SW 1271 (cell line): Measurements from ENCODE around the gene ACSBG1.

ENCODE experiments used
- DNase-seq, 2 experiments: peaks; one replicate each; lab custom pipeline; 2025; lab: John Stamatoyannopoulos, UW

Gene ACSBG1

DNA sequence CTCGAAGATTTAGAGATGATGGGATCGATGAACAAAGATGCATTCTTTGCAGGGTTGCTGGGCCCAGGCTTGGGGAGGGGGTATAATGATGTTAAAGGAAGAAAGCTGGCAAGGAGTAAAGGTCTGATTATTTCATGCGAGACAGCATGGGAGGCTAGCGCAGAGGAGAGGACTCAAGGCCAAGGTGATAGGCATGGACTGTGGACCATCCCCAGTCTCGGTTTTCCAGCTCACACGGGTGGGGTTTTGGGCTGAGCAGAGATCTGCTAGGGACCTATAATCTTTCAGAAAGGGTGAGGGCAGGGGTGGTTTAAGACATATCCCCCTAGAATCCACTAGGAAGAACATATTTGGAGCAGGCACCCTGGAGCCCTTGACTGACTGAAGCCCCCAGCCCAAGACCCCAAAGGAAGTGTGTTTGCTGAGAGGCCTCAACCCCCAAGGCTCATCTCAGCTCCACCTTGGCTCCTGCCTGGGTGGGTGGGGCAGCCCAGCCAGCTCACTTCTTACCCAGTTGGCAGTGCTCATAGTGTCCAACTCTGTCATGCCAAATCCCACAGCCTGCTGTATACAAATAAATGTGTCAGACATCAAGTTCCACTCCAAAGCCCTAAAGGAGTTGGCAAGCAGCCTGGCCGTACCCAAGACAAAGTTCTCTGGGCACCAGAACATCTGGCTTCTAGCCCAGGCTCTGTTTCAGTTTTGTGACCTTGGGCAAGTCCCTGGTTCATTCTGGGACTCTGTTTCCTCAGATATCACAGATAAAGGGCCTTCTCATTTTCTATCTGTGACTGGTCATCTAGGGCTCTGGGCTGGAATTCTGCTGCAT is 17.9 kb downstream of the ACSBG1 start:
- no peak for DNase-seq

DNA sequence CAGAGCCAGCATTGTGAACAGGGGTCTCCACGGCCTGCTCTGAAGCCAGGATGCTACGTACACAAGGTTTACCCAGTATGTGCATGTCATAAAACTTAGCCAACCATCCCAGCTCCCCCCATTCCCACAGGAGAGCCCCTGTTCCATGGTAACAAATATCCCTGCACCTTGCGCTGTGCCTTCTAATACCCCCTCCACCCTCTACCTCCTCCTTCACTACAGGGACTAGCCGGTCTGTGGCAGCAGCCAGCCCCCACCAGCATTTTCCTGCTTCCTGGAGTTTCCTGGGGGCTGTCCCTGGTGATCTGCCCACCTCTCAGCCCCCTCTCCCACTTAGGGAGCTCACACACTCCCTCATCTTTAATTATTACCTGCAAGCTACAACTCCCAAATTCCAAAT is 20.4 kb downstream of the ACSBG1 start:
- no peak for DNase-seq

DNA sequence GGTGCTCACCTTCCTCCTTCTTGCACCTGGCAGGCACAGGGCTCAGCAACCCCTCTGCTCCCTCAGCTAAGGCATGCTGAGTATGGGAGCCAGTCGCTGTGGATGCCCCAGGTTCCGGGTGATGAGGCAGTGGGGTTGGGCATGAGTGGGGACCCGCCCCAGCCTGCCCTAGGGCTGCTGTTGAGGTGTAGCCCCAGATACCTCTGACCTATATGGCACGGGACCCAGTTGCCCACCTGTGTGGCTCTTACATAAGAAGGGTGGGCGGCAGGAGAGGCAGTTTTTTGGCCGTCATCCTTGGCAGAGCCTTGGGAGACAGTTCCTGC is 21.0 kb downstream of the ACSBG1 start:
- no peak for DNase-seq

GRCh38 chr15:78212546-78213424 is 21.6 kb downstream of the ACSBG1 start:
- DNase-seq, result peak in 1 of 2 experiments; percentile 72

DNA sequence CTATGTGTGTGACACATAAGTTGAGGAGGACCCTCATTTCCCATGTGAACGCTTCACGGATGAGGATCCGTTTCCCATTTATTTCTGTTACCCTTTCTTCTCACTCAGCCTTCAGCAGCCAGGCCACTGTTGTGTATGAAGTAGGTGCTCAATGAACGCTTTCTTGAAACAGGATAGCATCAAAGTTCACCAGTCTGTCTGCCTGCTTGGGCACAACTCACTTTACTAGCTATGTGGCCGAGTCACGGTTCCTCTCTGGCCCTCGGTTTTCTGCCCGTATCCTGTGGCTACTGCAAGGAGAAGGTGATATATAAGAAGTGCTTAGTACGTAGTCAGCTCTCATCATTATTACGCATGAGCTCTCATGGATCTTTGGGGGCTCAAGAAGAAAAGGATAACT is 22.4 kb downstream of the ACSBG1 start:
- DNase-seq, result no peak

GRCh38 chr15:78211189-78211921 is 23.0 kb downstream of the ACSBG1 start:
- no peak for DNase-seq

DNA sequence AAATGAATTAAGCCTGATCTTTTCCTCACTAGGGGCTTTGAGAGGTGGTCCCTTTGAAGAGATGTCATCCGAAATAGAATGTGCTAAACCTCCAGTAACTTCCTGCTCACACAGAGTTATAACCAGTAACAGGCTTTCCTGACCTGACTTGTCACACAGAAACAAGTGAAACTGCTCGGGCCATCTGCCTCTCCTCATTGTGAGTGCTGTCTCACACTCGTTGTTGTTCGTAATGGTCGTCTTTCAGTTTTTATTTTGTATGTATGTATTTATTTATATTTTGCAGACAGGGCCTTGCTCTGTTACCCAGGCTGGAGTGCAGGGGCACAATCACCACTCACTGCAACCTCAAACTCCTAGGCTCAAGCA is 24.0 kb downstream of the ACSBG1 start:
- no peak for DNase-seq

GRCh38 chr15:78209646-78210348 is 24.6 kb downstream of the ACSBG1 start:
- DNase-seq, result no peak

DNA sequence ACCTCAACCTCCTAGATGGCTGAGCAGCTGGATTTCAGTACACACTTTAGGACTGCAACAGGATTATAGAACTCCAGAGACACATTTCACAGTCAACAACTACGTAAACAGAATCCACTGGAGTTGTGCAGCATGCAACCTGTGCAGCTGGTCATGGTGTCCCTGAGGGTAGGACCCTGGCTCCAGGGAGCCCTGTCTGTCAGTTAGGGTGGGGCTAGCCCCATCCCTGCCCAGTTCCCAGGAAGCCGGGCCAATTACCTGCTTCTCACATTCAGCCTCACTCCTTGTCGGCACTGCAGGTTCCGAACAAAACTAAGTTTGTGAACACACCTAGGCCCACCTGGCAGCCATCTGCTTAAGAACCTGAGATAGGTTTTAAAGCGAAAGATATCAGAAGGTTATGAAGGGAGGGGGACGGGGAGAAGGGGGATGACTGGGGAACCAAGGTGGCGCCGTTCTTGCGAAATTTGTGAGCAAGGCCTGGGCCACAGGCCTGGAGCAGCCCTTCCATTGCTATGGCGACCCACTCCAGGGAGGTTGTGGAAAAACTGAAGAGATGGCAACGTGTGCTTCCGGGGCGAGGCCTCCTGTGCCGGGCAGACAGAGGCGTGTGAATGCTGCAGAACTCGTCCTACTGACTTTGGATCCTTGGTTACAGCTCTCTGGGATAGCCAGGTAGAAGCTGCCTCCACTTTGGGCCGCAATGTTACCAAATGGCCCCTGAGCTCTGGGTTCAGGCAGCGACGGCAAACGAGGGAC is 25.3 kb downstream of the ACSBG1 start:
- no peak for DNase-seq

DNA sequence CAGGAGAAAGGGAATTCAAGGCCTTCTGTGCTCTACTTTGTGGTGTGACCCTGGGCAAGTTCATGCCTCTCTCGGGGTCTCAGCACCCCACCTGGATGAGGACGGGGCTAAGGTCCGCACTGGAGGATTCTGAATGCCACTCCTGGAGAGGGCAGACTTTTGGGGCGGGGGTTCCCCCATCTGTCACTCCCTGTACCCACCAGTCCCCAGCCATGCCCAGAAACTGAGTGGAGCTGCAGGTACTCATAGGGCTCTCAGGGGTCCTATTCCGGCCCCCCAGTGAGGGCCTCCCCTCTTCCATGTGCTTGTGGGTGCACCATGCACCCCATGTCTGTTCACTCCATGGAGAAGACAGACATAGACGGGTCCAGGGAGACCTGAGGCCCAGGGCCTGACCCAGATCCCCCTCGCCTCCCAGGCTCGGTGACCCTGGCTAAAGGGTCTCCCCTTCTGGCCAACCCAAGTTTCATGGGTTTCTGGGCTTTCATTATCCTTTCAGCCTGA is 26.0 kb downstream of the ACSBG1 start:
- no peak for DNase-seq

- DNase-seq, result no peak
These were observed 26.6 kb downstream of the ACSBG1 start for GRCh38 chr15:78207641-78208340.

GRCh38 chr15:78207110-78207458 is 27.3 kb downstream of the ACSBG1 start:
- DNase-seq, result no peak

- peak in 1 of 2 experiments; percentile 26 for DNase-seq
These were observed 27.8 kb downstream of the ACSBG1 start for GRCh38 chr15:78206326-78207109.

GRCh38 chr15:78205856-78206255 is 28.5 kb downstream of the ACSBG1 start:
- no peak for DNase-seq

DNA sequence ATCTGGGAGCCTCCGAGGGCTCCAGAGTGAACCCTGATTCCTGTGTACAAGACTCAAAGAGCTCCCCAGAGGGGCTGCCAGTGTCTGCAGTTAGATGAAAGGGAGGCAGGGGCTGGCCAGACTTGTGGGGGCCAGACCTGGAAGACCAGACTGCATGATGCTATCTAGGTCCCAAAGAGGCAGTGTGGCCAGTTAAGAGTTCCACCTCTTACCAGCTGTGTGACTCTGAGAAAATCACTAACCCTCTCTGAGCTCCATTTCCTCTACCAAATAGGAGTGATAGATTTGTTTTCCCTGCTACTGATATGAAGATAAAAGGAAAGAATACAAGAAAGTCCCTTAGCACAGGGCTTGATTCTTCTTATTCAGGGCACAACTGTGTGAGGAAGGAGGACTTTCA is 29.0 kb downstream of the ACSBG1 start:
- DNase-seq, result no peak

DNA sequence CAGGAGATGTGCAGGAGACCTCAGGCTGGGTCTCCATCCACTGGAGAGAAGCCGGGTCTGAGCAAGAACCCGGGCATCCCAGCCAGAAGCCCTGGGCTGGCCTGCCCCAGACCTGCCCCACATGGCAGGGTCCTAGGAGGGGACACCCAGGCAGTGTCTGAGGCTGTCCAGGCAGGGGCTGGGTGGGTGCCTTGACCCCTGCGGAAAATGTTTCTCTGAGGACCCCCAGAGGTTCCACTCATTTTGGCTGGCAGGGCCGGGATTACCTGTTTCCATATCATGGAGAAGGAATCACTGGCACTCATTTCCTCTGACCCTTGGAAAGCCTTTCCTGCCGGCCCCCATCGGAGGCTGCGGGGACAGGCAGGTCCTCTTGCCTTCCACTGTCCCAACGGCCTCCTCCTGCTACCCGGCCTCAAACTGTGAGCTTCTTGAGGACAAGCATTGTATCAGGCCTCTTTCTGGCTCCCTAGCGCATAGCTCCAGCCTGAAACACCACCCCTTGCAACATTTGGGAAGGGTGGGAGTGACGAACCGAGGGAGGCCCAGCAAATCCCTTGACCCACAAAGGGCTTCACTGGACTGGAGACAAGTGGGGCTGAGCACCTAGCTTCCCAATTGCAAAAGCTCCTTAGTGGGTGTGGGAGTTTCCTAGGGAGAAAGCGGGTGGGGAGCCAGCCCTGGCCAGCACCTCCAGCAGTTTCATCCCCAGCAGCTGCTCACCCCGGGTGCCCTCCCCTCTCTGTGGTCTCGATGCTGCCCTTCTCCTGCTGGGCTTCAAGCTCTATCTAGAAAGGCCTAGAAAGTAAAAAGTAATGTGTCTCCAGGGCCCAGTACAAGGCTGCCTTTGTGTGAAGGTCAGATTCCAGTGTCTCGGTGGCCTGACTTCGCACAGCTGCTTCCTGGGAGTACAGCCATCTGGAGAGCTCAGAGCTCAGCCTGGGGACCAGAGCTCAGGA is 29.7 kb downstream of the ACSBG1 start:
- DNase-seq, result no peak

DNA sequence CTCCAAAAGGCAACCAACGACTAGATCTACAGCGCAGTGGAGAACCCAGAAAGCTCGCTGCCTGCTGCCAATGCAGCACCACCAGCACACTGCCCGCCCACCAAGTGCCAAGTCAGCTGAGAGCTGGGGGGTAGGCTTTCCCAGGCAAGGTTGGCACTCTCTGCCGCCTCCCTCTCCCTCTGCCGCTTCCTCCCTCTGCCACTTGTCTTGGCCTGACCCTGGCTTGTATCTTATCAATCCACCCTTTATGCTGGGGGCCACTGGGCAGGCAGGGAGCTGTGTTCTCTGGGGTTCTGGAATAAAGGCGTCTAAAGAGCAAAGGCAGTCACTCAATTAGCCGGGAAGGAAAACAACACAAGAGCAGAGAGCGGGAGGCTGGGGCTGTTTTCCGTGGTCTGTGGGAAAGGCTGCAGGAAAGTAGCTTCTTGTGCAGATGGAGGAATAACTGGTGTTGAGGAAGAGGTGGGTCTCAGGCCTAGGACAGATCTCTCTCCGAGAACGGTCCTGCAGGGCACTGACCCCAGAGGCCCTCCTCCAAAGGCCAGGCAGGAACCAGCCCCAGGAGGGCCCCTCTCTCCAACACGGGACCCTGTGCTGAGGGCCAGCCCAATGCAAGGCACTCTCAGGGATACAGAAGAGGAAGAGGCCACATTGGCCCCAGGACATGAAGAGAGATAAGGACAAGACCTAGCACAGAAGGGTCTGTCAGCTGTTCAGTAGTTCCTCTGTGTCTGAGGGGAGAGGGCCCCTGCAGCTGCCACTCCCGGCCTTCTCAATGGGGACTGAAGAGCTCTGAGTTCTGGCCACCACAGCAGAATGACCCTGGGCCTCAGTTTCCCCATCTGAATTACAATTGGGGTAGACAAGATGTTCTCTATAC is 30.8 kb downstream of the ACSBG1 start:
- no peak for DNase-seq
